H1 (cell line): ENCODE results near the gene QRICH2. TPM values are rescaled to one million over a fixed set of nuclear protein-coding genes. Genes with fewer than 3 reads are reported as not detected.

Experiments
- CHD1 ChIP-seq: IDR thresholded peaks from 2 replicates; pipeline ENCODE4 v1.6.1; 2012; ENCODE audit warnings: low read depth, low read length, improper control_type of control experiment
- polyA plus RNA-seq, 7 experiments: library from polyadenylated mRNA; depleted of rRNA in 3 of 7; stranded (reverse) in 5 of 7; unstranded in 2 of 7; fragments of >200 nt in 5 of 7; fragments of 200-250 nt in 2 of 7; gene quantifications; 1 replicate in 5 of 7; 2 replicates in 1 of 7; 4 replicates in 1 of 7; pipeline versions ENCODE4 v1.2.1 to v1.2.3, GENCODE V29; 2011 to 2013; ENCODE audit warnings: missing spikeins in 2 of 7, mixed read lengths in 2 of 7
- total RNA-seq: library from RNA; stranded (reverse); fragmentation: NEBNext Ultra II Directional; extraction: Animal tissue kit (Norgen Biotek cat#: 25700); gene quantifications from 2 replicates; pipeline ENCODE4 v1.2.1, GENCODE V29; 2021

QRICH2 gene
- total and polyA plus RNA-seq, 2 of the 8 experiments (the other 6 are each of a cell fraction or from before 2014, with no cell fraction given), result 2.8 to 3.8 TPM

- no peak for TF ChIP-seq CHD1
Measured at GRCh38 chr17:76356803-76357456, 48.9 kb upstream of the QRICH2 start (continued).
